Activated T-cell treated with anti-CD3 and anti-CD28 coated beads for 48 hours (primary cell): ENCODE data around the gene CYP4Z1.
"Not testable (repeated sequence)": the region's sequence is repeated elsewhere in the genome, so short reads cannot be mapped to it uniquely, and the experiment has no call there.

Source experiments
- DNase-seq: peaks from one replicate; pipeline ENCODE4 v3.0.0-alpha.2; 2020; ENCODE audit warnings: low read depth

Gene CYP4Z1

DNA sequence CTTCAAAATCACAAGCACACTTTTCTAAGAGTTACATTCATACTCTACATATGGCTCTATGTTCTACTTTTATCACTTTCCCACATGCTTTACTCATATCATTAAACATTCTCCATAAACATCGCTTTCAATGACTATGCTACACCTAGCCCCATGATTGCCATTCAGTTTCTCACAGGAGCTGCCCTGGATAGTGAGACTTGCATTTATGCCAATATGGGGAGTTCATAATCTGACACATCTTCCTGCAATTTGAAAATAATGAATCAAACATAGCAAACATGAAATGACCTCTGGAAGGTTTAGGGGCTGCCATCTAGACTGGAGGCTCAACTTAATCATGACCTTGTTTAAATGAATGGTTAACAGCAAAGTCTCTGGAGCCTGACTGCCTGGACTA lies 61.2 kb downstream of the CYP4Z1 start:
- no peak for DNase-seq

DNA sequence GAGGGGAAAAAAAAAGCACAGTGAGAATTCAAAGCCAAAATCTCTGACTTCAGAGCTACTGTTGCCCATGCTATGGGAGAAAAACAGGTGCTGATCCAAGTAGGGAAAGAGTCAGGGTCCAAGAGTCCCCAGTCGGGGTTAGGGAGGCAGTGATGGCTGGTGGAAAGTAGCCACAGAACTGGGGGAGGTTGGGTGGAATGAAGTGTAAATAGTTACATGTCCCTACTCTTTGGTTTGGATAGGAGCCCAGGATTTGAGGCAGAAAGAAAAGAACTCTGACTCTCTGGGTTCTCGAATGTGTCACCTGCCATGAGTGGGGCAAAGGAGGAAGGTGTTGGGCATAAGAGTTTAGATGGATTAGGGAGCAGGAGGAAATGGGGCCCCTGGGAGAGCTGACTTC lies 61.8 kb downstream of the CYP4Z1 start:
- not testable (repeated sequence) for DNase-seq

DNA sequence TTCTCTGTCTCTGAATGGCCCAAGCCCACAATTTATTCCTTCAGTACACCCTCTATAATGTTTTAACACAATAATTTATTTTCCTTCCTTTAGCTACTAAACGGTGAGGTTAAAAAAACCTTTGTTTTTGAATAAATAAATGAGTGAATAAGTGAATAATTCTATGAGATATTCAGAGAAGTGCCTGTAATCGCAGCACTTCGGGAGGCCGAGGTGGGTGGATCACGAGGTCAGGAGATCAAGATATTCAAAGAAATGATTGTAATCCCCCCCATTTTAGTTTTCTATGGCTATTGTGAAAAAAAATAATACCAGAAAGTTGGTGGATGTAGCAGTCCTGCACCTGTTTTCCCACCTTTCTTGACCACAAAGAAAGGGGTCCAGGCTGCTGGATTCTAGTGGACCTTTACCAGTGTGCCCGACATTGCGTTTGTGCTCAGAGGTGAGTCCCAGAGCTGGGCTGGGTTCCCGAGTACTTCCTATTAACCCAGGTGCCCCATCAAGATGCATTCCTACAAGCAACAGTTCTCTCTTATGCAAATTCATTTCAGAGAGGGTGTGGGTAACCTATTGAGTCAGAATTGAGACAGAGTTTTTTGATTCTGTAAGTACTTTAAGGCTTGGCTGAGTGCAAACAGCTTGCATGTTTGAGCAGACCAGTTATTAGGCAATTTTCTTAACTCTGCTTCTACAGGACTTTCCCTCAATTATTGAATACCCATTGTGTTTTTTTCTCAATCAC lies 62.6 kb downstream of the CYP4Z1 start:
- not testable (repeated sequence) for DNase-seq

DNA sequence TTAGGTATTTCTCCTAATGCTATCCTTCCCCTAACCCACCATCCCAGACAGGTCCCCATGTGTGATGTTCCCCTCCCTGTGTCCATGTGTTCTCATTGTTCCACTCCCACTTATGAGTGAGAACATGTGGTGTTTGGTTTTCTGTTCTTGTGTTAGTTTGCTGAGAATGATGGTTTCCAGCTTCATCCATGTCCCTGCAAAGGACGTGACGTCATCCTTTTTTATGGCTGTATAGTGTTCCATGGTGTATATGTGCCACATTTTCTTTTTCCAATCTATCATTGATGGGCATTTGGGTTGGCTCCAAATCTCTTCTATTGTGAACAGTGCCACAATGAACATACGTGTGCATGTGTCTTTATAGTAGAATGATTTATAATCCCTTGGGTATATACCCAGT lies 65.6 kb downstream of the CYP4Z1 start:
- not testable (repeated sequence) for DNase-seq

DNA sequence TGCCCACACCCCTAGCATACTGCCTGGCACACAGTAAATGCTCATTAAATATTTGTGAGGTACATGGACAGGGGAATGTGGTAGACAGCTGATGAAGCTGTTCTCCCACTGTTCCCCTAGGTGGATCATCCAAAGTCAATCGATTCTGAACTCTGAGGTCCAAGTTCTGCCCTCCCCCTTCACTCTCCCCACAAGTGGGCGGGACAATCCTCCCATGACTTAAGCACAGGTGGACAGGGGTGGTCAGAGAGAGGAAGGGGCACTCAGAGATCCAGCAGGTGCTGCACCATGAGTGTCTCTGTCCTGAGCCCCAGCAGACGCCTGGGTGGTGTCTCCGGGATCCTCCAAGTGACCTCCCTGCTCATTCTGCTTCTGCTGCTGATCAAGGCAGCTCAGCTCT lies 70.2 kb downstream of the CYP4Z1 start, which contains the start of gene CYP4A22:
CYP4A22 (plus strand) TSS at position 244 of the 400 bp plus-strand sequence; CDS start at position 289, 45 bp downstream.
- no peak for DNase-seq

DNA sequence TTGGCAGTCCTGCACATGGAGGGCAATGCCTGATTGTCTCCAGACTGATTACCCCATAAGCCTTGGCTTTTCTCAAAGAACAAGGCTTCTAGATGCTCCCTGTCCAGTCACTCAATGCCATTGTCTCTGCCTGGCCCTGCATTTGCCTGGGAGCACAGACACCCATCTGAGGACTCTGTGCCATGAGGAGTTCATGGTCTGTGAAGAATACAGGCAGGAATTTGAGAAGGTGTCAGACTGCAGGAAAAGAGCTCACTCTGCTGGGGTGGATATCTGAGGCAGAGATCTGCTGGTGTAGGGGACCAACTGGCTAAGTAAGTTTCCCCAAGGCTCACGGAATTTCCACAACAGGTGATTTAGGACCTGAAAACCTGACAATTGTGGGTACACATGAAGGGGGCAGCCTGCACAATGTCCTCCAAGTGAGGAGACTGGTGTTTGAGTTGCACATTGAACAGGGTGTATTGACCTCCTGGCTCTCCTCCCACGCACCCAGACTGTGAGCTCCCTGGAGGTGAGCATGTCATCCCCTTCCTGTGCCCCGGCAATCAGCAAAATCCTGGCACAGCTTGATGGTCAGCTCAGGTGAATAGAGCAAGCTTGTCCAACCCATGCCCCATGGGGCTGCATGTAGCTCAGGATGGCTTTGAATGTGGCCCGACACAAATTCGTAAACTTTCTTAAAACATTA lies 71.0 kb downstream of the CYP4Z1 start:
- no peak for DNase-seq

DNA sequence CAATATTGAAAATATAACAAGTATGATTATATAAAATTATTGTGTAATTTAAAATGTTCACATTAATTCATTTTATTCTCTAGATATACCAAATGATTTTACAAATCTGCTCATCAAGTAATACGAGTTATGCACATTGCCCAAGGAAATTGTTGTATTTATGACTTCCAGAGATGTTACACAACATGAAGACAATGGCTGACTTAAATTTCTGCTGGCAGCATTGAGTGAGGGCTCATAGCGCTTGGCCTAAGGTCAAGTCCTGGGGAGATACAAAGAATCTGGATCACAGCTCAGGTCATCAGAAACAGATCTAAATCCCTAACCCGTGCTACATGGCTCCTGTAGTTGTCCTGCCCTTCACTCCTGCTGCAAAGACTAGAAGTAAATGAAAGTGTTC lies 73.3 kb downstream of the CYP4Z1 start:
- DNase-seq, result not testable (repeated sequence)

DNA sequence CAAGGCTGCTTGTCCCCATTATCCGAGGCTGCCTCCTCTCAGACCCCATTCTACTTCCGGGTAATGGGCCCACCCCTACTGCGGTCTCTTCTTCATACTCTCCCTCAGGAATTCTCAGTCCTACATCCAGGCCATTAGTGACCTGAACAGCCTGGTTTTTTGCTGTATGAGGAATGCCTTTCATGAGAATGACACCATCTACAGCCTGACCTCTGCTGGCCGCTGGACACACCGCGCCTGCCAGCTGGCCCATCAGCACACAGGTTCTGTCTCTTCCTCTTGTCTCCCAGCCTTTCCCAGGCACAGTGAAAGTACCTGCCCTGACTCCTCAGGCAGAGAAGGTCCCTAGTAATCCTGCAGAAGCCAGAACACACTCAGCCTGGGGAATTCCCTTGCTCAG lies 76.6 kb downstream of the CYP4Z1 start:
- DNase-seq, result not testable (repeated sequence)

DNA sequence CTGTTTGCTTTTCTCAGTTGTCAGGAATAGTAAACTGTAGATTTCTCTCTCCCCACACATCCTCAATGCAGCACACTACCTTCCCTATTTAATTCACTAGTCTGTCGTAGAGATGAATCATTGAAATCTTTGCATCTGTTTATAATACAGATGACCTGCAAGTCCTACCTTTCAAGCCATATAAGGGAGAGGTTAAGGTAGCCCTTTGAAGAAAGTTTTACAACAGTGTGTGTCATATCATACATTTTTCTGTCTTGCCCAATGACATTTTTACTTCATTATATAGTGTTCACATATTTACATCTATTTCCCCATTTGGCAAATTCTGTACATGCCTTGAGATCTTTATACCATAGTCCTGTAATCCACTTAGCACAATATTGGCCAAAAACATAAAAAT lies 79.5 kb downstream of the CYP4Z1 start:
- DNase-seq, result not testable (repeated sequence)

DNA sequence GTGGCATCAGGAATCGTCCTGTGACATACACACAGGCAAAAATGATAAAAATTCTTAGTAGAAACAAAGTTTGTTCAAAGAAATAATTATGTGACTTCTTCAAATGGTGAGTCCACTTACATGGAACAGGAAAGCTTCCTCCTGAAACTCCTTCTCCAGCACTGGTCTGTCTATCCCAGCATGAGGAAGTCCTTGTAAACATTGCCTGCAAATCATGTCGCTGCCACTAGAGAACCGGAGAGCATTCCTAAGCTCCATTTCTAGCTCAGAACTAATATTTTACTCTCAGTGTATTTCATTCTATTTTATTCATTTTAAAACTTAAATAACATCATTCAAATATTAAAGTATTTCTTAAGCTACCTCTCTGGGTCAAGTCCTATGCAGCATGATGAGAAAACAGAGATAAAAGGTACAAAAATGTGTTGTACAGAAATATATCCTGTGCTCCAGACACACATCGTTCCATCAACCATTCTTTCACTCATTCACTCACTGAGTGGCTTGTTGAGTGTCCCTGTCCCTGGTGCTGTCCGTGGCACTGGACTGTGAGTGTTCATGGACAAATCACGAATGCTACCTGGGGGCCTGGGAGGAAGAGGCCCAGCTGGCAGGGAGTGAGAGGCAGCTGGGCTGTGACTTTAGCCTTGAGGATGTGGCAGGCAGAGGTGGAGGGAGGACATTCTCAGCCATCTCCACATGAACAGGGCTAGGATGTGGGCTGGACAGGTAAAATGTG lies 80.2 kb downstream of the CYP4Z1 start:
- DNase-seq, result no peak

DNA sequence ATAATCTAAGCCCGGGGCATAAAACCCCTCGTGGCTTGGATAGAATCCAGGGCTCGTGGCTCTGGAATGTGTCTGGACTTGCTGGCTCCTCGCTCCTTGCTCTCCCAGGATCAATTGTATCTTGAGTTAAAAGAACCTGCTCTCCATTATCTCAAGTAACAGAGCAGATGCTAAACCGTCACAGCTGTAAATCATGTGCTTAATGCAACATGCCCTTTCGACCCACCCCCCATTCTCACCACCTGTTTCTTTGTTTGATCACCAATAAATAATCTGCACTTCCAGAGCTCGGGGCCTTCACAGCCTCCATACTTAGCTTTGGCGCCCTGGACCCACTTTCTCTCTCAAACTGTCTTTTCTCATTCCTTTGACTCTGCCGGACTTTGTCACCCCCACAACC lies 82.1 kb downstream of the CYP4Z1 start:
- not testable (repeated sequence) for DNase-seq

DNA sequence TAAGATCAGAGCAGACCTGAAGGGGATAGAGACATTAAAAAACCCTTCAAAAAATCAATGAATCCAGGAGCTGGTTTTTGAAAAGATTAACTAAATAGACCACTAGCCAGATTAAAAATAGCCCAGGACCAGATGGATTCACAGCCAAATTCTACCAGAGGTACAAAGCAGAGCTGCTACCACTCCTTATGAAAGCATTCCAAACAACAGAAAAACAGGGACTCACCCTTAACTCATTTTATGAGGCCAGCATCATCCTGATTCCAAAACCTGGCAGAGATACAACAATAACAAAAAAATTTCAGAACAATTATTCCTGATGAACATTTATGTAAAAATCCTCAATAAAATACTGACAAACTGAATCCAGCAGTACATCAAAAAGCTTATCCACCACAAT lies 89.4 kb downstream of the CYP4Z1 start:
- not testable (repeated sequence) for DNase-seq

DNA sequence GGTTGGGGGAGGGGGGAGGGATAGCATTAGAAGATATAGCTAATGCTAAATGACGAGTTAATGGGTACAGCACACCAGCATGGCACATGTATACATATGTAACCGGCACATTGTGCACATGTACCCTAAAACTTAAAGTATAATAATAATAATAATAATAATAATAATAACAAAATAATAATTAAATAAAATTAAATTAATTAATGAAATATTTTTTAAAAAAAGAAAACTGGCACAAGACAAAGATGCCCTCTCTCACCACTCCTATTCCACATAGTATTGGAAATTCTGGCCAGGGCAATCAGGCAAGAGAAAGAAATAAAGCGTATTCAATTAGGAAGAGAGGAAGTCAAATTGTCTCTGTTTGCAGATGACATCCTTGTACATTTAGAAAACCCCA lies 90.9 kb downstream of the CYP4Z1 start:
- not testable (repeated sequence) for DNase-seq

DNA sequence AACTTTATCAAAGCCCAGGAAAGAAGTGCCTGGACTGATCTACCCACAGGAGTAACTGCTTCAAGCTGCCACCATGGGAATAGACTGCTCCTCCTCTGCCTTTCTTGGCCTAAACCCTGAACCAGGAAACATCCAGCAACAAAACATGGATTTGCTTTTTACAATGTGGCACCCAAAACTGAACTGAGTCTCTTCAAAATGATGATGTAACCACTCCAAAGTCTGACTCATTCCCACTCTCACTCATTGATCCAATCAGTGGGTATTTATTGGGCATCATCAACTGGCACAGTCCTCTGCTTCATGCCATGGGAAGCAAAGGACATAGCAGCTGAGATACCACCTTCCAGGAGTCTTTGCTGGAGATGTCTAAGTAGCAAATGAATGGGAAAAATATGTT lies 93.7 kb downstream of the CYP4Z1 start:
- no peak for DNase-seq

DNA sequence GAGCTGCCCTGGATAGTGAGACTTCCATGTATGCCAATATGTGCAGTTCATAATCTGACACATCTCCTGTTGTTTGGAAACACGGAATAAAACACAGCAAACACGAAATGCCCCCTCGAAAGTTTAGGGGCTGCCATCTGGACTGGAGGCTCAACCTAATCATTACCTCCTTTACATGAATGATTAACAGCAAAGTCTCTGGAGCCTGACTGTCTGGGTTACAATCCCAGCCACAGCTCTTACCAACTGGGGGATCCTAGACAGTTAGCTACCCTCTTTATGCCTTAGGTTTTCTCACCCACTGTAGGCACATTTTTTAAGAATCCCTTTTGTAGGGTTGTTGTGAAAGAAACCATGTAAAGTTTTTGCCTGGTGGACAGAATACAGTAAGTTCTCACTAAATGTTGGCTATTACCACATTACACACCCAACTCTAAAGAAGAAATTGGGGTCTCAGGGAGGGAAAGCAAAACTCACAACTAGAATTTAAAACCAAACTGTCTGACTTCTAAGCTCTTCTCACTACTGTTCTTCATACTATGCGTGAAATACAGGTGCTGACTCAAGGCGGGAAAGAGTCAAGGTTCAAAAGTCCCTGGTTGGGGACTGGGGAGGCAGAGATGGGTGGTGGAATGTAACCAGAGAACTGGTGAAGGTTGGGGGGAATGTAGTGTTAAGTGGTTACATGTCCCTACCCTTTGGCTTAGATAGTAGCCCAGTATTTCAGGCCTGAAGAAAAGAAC lies 94.4 kb downstream of the CYP4Z1 start:
- DNase-seq, result no peak

DNA sequence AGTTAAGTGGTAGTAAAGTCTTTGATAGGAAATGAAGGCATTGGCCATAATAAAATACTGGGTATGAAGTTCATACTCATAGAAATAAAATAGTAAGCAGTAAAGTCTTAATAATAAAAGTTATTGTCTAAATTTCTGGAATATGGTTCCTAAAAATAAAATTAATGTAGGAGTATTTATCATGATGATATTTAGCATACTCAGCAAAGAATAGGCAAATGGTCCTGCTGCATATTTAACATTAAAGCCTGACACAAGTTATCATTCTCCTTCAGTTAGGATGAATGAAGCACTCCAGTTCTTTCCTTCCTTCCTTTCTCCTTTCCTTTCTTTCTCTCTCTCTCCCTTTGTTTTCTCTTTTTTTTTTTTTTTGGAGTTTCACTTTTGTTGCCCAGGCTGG lies 97.5 kb downstream of the CYP4Z1 start:
- no peak for DNase-seq
